Thoracic aorta (tissue), 2 donors: Measurements from ENCODE around the gene GBX2. TPM values are rescaled to one million over a fixed set of nuclear protein-coding genes. Genes with fewer than 3 reads are reported as not detected.

Source experiments
- ATAC-seq: fragments of 150-250 bp; one replicate; pipeline ENCODE4 v1.8.0; 2017; ENCODE audit warnings: low read depth; ENCODE audit not compliant: insufficient number of reproducible peaks, low FRiP score
- DNase-seq: peaks from one replicate; pipeline ENCODE4 v3.0.0-alpha.2; 2020; ENCODE audit warnings: low spot score
- H3K27ac ChIP-seq, 2 donors: fragments of 200-600 bp; sonication (generic); 1 replicate in 1 of 2; 2 replicates in 1 of 2; pipeline ENCODE4 v1.5.1; 2016; ENCODE audit warnings: mild to moderate bottlenecking in 2 of 2, moderate library complexity in 2 of 2
- H3K27me3 ChIP-seq: fragments of 200-600 bp; sonication (generic); replicated peaks from 2 replicates; pipeline ENCODE4 v1.6.0; 2016; ENCODE audit warnings: mild to moderate bottlenecking; ENCODE audit not compliant: insufficient read depth
- H3K36me3 ChIP-seq: fragments of 200-600 bp; sonication (generic); one replicate; pipeline ENCODE4 v1.5.1; 2016
- H3K4me1 ChIP-seq, 2 donors: fragments of 200-600 bp; sonication (generic); 1 replicate in 1 of 2; 2 replicates in 1 of 2; pipeline versions ENCODE4 v1.5.1 to v1.6.0; 2016; ENCODE audit warnings: low read depth in 2 of 2, mild to moderate bottlenecking in 1 of 2; ENCODE audit not compliant: control insufficient read depth in 1 of 2
- H3K4me3 ChIP-seq: fragments of 200-600 bp; sonication (generic); 2 replicates; pipeline ENCODE4 v1.5.1; 2016; ENCODE audit warnings: mild to moderate bottlenecking
- H3K9me3 ChIP-seq: fragments of 200-600 bp; sonication (generic); 2 replicates; pipeline ENCODE4 v1.5.1; 2016
- CTCF ChIP-seq: fragments of 200-600 bp; sonication (generic); IDR thresholded peaks from one replicate; pipeline ENCODE4 v1.5.1; 2019; ENCODE audit warnings: antibody characterized with exemption
- total RNA-seq, 2 donors: library from RNA; depleted of rRNA; stranded (reverse); fragments of >200 nt; gene quantifications; one replicate each; pipeline versions ENCODE4 v1.1.0 to v1.2.3, GENCODE V29; 2016

Gene GBX2
- total RNA-seq, 2 donors from 2014 or later, result not detected

GRCh38 chr2:236125541-236125940 is 42.6 kb downstream of the GBX2 start:
- no peak for TF ChIP-seq CTCF
- Histone ChIP-seq H3K4me1 (no peaks in the 10 kb centered on the region), H3K36me3 (no peaks in the 10 kb centered on the region), H3K27ac (no peak overlapping the region), H3K4me3 (no peak overlapping the region), H3K27me3 (no peaks in the 10 kb centered on the region), H3K9me3 (no peaks in the 10 kb centered on the region)
- ATAC-seq (no peak), DNase-seq (no peak)

DNA sequence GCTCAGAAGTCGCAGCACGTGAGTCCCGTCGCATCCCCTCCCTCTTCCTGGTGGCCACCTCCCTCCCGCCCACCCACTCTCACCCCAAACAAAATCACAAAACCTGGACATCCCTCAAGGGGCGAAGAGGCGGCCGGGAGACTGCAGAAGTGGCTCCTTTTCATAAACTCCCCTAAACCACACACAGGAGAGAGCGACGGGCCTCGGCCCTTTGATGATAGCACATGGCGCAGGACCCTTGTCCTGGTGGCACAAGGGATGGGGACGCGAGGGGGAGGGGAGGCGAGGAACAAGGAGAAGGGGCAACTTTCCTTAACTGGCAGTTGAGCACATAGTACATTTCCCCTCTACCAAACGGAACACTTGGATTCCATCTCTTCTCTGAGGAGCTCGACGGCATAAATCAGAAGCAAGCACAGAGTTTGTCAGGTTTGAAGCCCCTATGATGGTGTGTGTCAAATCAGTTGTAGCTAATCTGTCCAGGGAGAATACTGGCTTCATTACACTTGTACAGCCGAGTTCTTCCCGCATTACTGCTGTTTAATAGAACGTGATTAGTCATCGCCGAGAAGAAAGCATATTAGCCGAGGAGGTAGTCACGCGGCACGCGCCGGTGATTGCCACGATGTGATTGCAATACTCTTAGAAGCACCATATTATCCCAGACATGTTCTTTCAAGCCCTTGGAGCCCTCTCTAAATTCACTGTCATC is 43.8 kb downstream of the GBX2 start:
- Histone ChIP-seq H3K36me3 (no peaks in the 10 kb centered on the region), H3K27ac (no peak overlapping the region), H3K4me3 (no peak overlapping the region), H3K9me3 (no peaks in the 10 kb centered on the region), H3K27me3 (no peaks in the 10 kb centered on the region), H3K4me1 (no peaks in the 10 kb centered on the region)
- DNase-seq, result no peak
- ATAC-seq, result no peak
- TF ChIP-seq CTCF, result no peak

DNA sequence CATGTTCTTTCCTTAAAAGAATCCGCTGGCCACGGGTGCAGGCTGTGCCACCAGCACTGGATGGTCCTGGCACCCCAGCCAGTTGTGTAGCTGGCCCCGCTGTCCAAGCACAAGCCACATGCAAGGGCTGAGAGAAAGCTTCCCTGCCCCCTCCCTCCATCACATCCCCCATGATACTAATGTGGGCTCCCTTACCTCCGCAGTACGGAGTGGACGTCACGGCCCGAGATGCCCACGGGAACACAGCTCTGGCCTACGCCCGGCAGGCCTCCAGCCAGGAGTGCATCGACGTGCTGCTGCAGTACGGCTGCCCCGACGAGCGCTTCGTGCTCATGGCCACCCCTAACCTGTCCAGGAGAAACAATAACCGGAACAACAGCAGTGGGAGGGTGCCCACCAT is 44.5 kb downstream of the GBX2 start:
- TF ChIP-seq CTCF, result no peak
- Histone ChIP-seq H3K27me3 (no peaks in the 10 kb centered on the region), H3K36me3 (no peaks in the 10 kb centered on the region), H3K4me1 (no peaks in the 10 kb centered on the region), H3K27ac (no peak overlapping the region), H3K4me3 (no peak overlapping the region), H3K9me3 (no peaks in the 10 kb centered on the region)
- ATAC-seq, result no peak
- DNase-seq, result no peak

GRCh38 chr2:236122236-236122635 is 46.0 kb downstream of the GBX2 start:
- ATAC-seq, result no peak
- H3K27me3 ChIP-seq, result no peaks in the 10 kb centered on the region
- DNase-seq, result no peak
- no peaks in the 10 kb centered on the region for H3K36me3 ChIP-seq
- no peak for TF ChIP-seq CTCF
- H3K4me1 ChIP-seq, result no peaks in the 10 kb centered on the region
- H3K27ac ChIP-seq, result no peak overlapping the region
- H3K4me3 ChIP-seq, result no peak overlapping the region
- no peaks in the 10 kb centered on the region for H3K9me3 ChIP-seq

GRCh38 chr2:236121546-236121945 is 46.6 kb downstream of the GBX2 start:
- no peak overlapping the region for H3K4me3 ChIP-seq
- H3K27ac ChIP-seq, result no peak overlapping the region
- no peaks in the 10 kb centered on the region for H3K27me3 ChIP-seq
- no peak for TF ChIP-seq CTCF
- no peaks in the 10 kb centered on the region for H3K4me1 ChIP-seq
- no peaks in the 10 kb centered on the region for H3K36me3 ChIP-seq
- no peak for DNase-seq
- ATAC-seq, result no peak
- H3K9me3 ChIP-seq, result no peaks in the 10 kb centered on the region
